Natural killer cell (primary cell): ENCODE data around the gene MB21D2. TPM values are rescaled to one million over a fixed set of nuclear protein-coding genes. Genes with fewer than 3 reads are reported as not detected.

Experiments used
- ATAC-seq, 3 donors: fragments of 150-1000 bp in 2 of 3; fragments of 200-7000 bp in 1 of 3; cut with Tn5 transposase; 1 replicate in 1 of 3; 2 replicates in 2 of 3; pipeline ENCODE4 v1.10.0; 2021; ENCODE audit warnings: mild to moderate bottlenecking in 2 of 3, moderate library complexity in 2 of 3
- DNase-seq, 2 donors: peaks; one replicate each; pipeline versions ENCODE4 v3.0.0 to v3.0.0-alpha.2; 2013 to 2021; ENCODE audit warnings: mixed read lengths in 1 of 2
- H3K27ac ChIP-seq: one replicate; pipeline ENCODE4 v1.5.1; 2013; ENCODE audit warnings: mild to moderate bottlenecking, low read length
- H3K27me3 ChIP-seq: one replicate; pipeline ENCODE4 v1.6.1; 2013; ENCODE audit warnings: low read length; ENCODE audit not compliant: control insufficient read depth, insufficient read depth
- H3K36me3 ChIP-seq: one replicate; pipeline ENCODE4 v1.6.1; 2013; ENCODE audit warnings: low read length; ENCODE audit not compliant: control insufficient read depth, insufficient read depth
- H3K4me1 ChIP-seq: one replicate; pipeline ENCODE4 v1.6.1; 2013; ENCODE audit warnings: low read length; ENCODE audit not compliant: control insufficient read depth, insufficient read depth
- H3K4me3 ChIP-seq: one replicate; pipeline ENCODE4 v1.5.1; 2013; ENCODE audit warnings: low read length
- H3K9me3 ChIP-seq: one replicate; pipeline ENCODE4 v1.6.1; 2013; ENCODE audit warnings: low read length; ENCODE audit not compliant: control insufficient read depth, insufficient read depth
- H3K27ac Mint-ChIP-seq, 2 donors: one replicate each; pipeline ENCODE4 v1.8.0; 2022; ENCODE audit warnings: mild to moderate bottlenecking in 2 of 2, mixed read lengths in 2 of 2, moderate library complexity in 1 of 2
- H3K27me3 Mint-ChIP-seq, 2 donors: one replicate each; pipeline ENCODE4 v1.8.0; 2022; ENCODE audit warnings: low read depth in 2 of 2, mixed read lengths in 2 of 2
- H3K36me3 Mint-ChIP-seq: one replicate; pipeline ENCODE4 v1.8.0; 2022; ENCODE audit warnings: mixed read lengths
- H3K4me1 Mint-ChIP-seq, 2 donors: one replicate each; pipeline ENCODE4 v1.8.0; 2022; ENCODE audit warnings: mixed read lengths in 2 of 2
- H3K4me3 Mint-ChIP-seq: one replicate; pipeline ENCODE4 v1.8.0; 2022; ENCODE audit warnings: mild to moderate bottlenecking, moderate library complexity, mixed read lengths
- H3K9me3 Mint-ChIP-seq, 2 donors: one replicate each; pipeline ENCODE4 v1.8.0; 2022; ENCODE audit warnings: mixed read lengths in 2 of 2
- CTCF ChIP-seq: fragments of 200-600 bp; IDR thresholded peaks from one replicate; pipeline ENCODE4 v1.8.0; 2022; ENCODE audit warnings: antibody characterized with exemption
- WGBS: methylation state at CpG from one replicate; pipeline ENCODE4 v1.1.7; 2013; ENCODE audit warnings: missing lambda C conversion rate; ENCODE audit not compliant: insufficient coverage; 5-methylcytosine and 5-hydroxymethylcytosine counted together
- intact Hi-C: fragments of 100-400 bp; cut with micrococcal nuclease; formaldehyde crosslinking; loops from one replicate; pipeline ENCODE4 v1.14.2; 2022
- total RNA-seq, 4 donors: library from RNA; stranded (reverse); fragments of 120-200 nt in 1 of 4; gene quantifications; one replicate each; pipeline versions ENCODE4 v1.2.3 to v1.2.4, GENCODE V29; 2013 to 2022

MB21D2 gene
- total RNA-seq, 3 donors from 2014 or later (not counting 1 experiment from before 2014, with no cell fraction given) = 0.19 to 0.45 (median 0.27) TPM

GRCh38 chr3:192847941-192848340, 69.7 kb downstream of the MB21D2 start:
- WGBS = 82% methylated on average over 1 of the region's 3 CpGs

GRCh38 chr3:192845526-192845855, 72.2 kb downstream of the MB21D2 start:
- ATAC-seq (no peak), DNase-seq (no peak)
- Histone ChIP-seq H3K9me3 (no peaks in the 10 kb centered on the region), H3K27ac (no peak overlapping the region), H3K27me3 (no peaks in the 10 kb centered on the region), H3K4me3 (no peak overlapping the region), H3K36me3 (no peaks in the 10 kb centered on the region), H3K4me1 (no peaks in the 10 kb centered on the region)
- no peaks in the 10 kb centered on the region for H3K4me1 Mint-ChIP-seq
- intact Hi-C loops = no loop called here
- H3K27ac Mint-ChIP-seq = no peak overlapping the region
- H3K36me3 Mint-ChIP-seq = no peaks in the 10 kb centered on the region
- H3K9me3 Mint-ChIP-seq = peaks cover 0 to 2% of the 10 kb centered on the region in 2 donors
- WGBS = 85% methylated on average over 4 of the region's 4 CpGs
- no peak overlapping the region for H3K4me3 Mint-ChIP-seq
- peaks cover 0 to 2% of the 10 kb centered on the region in 2 donors for H3K27me3 Mint-ChIP-seq
- no peak for TF ChIP-seq CTCF

More at GRCh38 chr3:192847941-192848340, 69.7 kb downstream of the MB21D2 start:
- H3K36me3 ChIP-seq = no peaks in the 10 kb centered on the region
- peaks cover 0 to 2% of the 10 kb centered on the region in 2 donors for H3K27me3 Mint-ChIP-seq
- no peaks in the 10 kb centered on the region for H3K9me3 ChIP-seq
- no peaks in the 10 kb centered on the region for H3K4me1 Mint-ChIP-seq
- no peaks in the 10 kb centered on the region for H3K36me3 Mint-ChIP-seq
- H3K4me1 ChIP-seq = no peaks in the 10 kb centered on the region
- DNase-seq (no peak), ATAC-seq (no peak)
- H3K27ac ChIP-seq = no peak overlapping the region
- H3K9me3 Mint-ChIP-seq = no peaks in the 10 kb centered on the region
- no peak overlapping the region for H3K27ac Mint-ChIP-seq
- TF ChIP-seq CTCF = no peak
- intact Hi-C loops = no loop called here
- no peak overlapping the region for H3K4me3 Mint-ChIP-seq
- no peak overlapping the region for H3K4me3 ChIP-seq
- no peaks in the 10 kb centered on the region for H3K27me3 ChIP-seq

- Histone ChIP-seq H3K27me3 (no peaks in the 10 kb centered on the region), H3K36me3 (no peaks in the 10 kb centered on the region), H3K4me1 (no peaks in the 10 kb centered on the region), H3K27ac (no peak overlapping the region), H3K9me3 (no peaks in the 10 kb centered on the region), H3K4me3 (no peak overlapping the region)
- Mint-ChIP-seq H3K4me1 (no peaks in the 10 kb centered on the region), H3K4me3 (no peak overlapping the region), H3K27ac (no peak overlapping the region), H3K36me3 (no peaks in the 10 kb centered on the region), H3K9me3 (peaks cover 0 to 2% of the 10 kb centered on the region in 2 donors), H3K27me3 (no peaks in the 10 kb centered on the region)
- 80% methylated on average over 9 of the region's 9 CpGs for WGBS
- intact Hi-C loops = no loop called here
- ATAC-seq (no peak), DNase-seq (no peak)
- TF ChIP-seq CTCF = no peak
These were observed 72.7 kb downstream of the MB21D2 start for GRCh38 chr3:192844836-192845525.

- WGBS = 72% methylated on average over 2 of the region's 2 CpGs
- H3K4me1 ChIP-seq = no peaks in the 10 kb centered on the region
- no peak for ATAC-seq
- no peak overlapping the region for H3K4me3 ChIP-seq
- TF ChIP-seq CTCF = no peak
- H3K9me3 ChIP-seq = no peaks in the 10 kb centered on the region
- no peaks in the 10 kb centered on the region for H3K36me3 Mint-ChIP-seq
- no peak overlapping the region for H3K27ac Mint-ChIP-seq
- no peaks in the 10 kb centered on the region for H3K36me3 ChIP-seq
- intact Hi-C loops = no loop called here
- no peaks in the 10 kb centered on the region for H3K27me3 ChIP-seq
- peaks cover 0 to 2% of the 10 kb centered on the region in 2 donors for H3K9me3 Mint-ChIP-seq
- no peaks in the 10 kb centered on the region for H3K27me3 Mint-ChIP-seq
- no peak for DNase-seq
- no peak overlapping the region for H3K4me3 Mint-ChIP-seq
- no peak overlapping the region for H3K27ac ChIP-seq
- no peaks in the 10 kb centered on the region for H3K4me1 Mint-ChIP-seq
These were observed 73.2 kb downstream of the MB21D2 start for GRCh38 chr3:192844486-192844765.
